HG02571 (cell line): ENCODE data around the gene STK32C.
"Not testable (repeated sequence)": the region's sequence is repeated elsewhere in the genome, so short reads cannot be mapped to it uniquely, and the experiment has no call there.

Experiments
- ATAC-seq: cut with Tn5 transposase; IDR thresholded peaks from one replicate; pipeline ENCODE4 v1.9.1; 2021; ENCODE audit warnings: mild to moderate bottlenecking, moderate library complexity; ENCODE audit not compliant: unreplicated experiment

Gene STK32C

GRCh38 chr10:132220996-132221395 is 86.8 kb downstream of the STK32C start:
- not testable (repeated sequence) for ATAC-seq

- ATAC-seq, result no peak
Measured at GRCh38 chr10:132220061-132220460, 87.7 kb downstream of the STK32C start.

- no peak for ATAC-seq
Measured at GRCh38 chr10:132219486-132219885, 88.3 kb downstream of the STK32C start.

GRCh38 chr10:132216441-132216840 is 91.3 kb downstream of the STK32C start:
- not testable (repeated sequence) for ATAC-seq

- no peak for ATAC-seq
Measured at GRCh38 chr10:132213917-132214316, 93.8 kb downstream of the STK32C start.

- no peak for ATAC-seq
Measured at GRCh38 chr10:132212816-132213215, 94.9 kb downstream of the STK32C start.

GRCh38 chr10:132211246-132211645 is 96.5 kb downstream of the STK32C start:
- no peak for ATAC-seq

- ATAC-seq, result no peak
Measured at GRCh38 chr10:132210766-132211165, 97.0 kb downstream of the STK32C start.

GRCh38 chr10:132209978-132210530 is 97.7 kb downstream of the STK32C start:
- no peak for ATAC-seq

- ATAC-seq, result no peak
Measured at GRCh38 chr10:132209130-132209529, 98.6 kb downstream of the STK32C start.

GRCh38 chr10:132208462-132209050 is 99.2 kb downstream of the STK32C start:
- ATAC-seq, result no peak

GRCh38 chr10:132207536-132208461 is 100.0 kb downstream of the STK32C start:
- ATAC-seq, result no peak

- no peak for ATAC-seq
Measured at GRCh38 chr10:132206806-132207535, 100.8 kb downstream of the STK32C start.

GRCh38 chr10:132206377-132206745 is 101.4 kb downstream of the STK32C start:
- ATAC-seq, result no peak

- ATAC-seq, result no peak
Measured at GRCh38 chr10:132205650-132206376, 101.9 kb downstream of the STK32C start.

GRCh38 chr10:132204781-132205473 is 102.8 kb downstream of the STK32C start:
- ATAC-seq, result no peak

- no peak for ATAC-seq
Measured at GRCh38 chr10:132204078-132204780, 103.5 kb downstream of the STK32C start.

- no peak for ATAC-seq
Measured at GRCh38 chr10:132203256-132204077, 104.3 kb downstream of the STK32C start.
